ENCODE data around the gene RPS27L.
A peak's percentile ranks its signal among the peaks of the same experiment; 100 is the strongest.

The RPS27L gene

GRCh38 chr15:63198371-63199250 lies 41.3 kb upstream of the RPS27L start (continued):
- TF ChIP-seq SP7 (tag by site-specific recombination; IDR thresholded peaks at IDR 0.05) (no peak), PRDM6 (tag by site-specific recombination; IDR thresholded peaks at IDR 0.05) (peak; percentile 90), ZNF544 (tag by site-specific recombination; IDR thresholded peaks at IDR 0.05) (no peak), ZNF433 (tag by site-specific recombination; IDR thresholded peaks at IDR 0.05; ENCODE audit: low read depth) (no peak), PRDM1 (tag by site-specific recombination; IDR thresholded peaks at IDR 0.05) (peak; percentile 61), GLI4 (tag by site-specific recombination; IDR thresholded peaks at IDR 0.05) (no peak), ZNF704 (tag by site-specific recombination; IDR thresholded peaks at IDR 0.05) (no peak), ZNF311 (tag by site-specific recombination; IDR thresholded peaks at IDR 0.05; ENCODE audit: borderline replicate concordance) (no peak), ZBTB6 (tag by site-specific recombination; IDR thresholded peaks at IDR 0.05) (no peak), ZFP37 (tag by site-specific recombination; IDR thresholded peaks at IDR 0.05) (no peak)

GRCh38 chr15:63197626-63198025 lies 40.3 kb upstream of the RPS27L start:
- H3K4me1 ChIP-seq (ENCODE audit: control insufficient read depth, insufficient read depth, low read length), result peaks cover 10% of the 10 kb centered on the region; the same call in 1 of the 2 replicates
- ChIA-PET POLR2A (no interaction called here), CTCF (no interaction called here)
- TF ChIP-seq MEIS1 (CRISPR knock-in tag; IDR thresholded peaks at IDR 0.05; ENCODE audit: borderline replicate concordance), result no peak
- no peak for TF ChIP-seq ZNF280D (tag by site-specific recombination; IDR thresholded peaks at IDR 0.05)
- 0 out of 2 replicates have a peak, but pooled peaks have one; percentile 22 for TF ChIP-seq ZNF600 (tag by site-specific recombination; IDR thresholded peaks at IDR 0.05)
- TF ChIP-seq ZNF416 (tag by site-specific recombination; IDR thresholded peaks at IDR 0.05), result no peak
- TF ChIP-seq ZNF366 (tag by site-specific recombination; conservative IDR thresholded peaks at IDR 0.05), result no peak
- no peak for TF ChIP-seq TRIM28 (IDR thresholded peaks at IDR 0.05; ENCODE audit: borderline replicate concordance, low read length)
- peak; percentile 84; the same call in 1 of the 2 replicates for TF ChIP-seq ZNF23 (tag by site-specific recombination; IDR thresholded peaks at IDR 0.05; ENCODE audit: borderline replicate concordance)
- no peak for TF ChIP-seq ZFP69B (tag by site-specific recombination; IDR thresholded peaks at IDR 0.05)
- no peak for TF ChIP-seq ZNF792 (tag by site-specific recombination; IDR thresholded peaks at IDR 0.05)
- peak; percentile 97 for TF ChIP-seq ZBTB17 (tag by site-specific recombination; IDR thresholded peaks at IDR 0.05)
- TF ChIP-seq PRDM6 (tag by site-specific recombination; IDR thresholded peaks at IDR 0.05), result no peak
- TF ChIP-seq ZNF555 (tag by site-specific recombination; conservative IDR thresholded peaks at IDR 0.05), result no peak
- no peak overlapping the region for H3K27ac ChIP-seq (ENCODE audit: extremely low read depth, low read depth, low read length)
- H3K9me3 ChIP-seq (ENCODE audit: control insufficient read depth, insufficient read depth, low read depth, low read length), result no peaks in the 10 kb centered on the region
- H3K4me3 ChIP-seq (ENCODE audit: low read depth, low read length), result no peak overlapping the region
- no peaks in the 10 kb centered on the region for H3K36me3 ChIP-seq (ENCODE audit: control insufficient read depth in 2 of 2, insufficient read depth in 1 of 2, low read length in 2 of 2)

All from HEK293 (cell line).